ENCODE results near the gene C3orf80.

- TF ChIP-seq CTCF (IDR thresholded peaks at IDR 0.05; ENCODE audit: borderline replicate concordance, extremely low read depth, low read length, poor library complexity, severe bottlenecking) (no peak), EZH2 (IDR thresholded peaks at IDR 0.05; ENCODE audit: borderline replicate concordance, low read depth, low read length, severe bottlenecking) (no peak)
These were observed 41.7 kb upstream of the C3orf80 start for GRCh38 chr3:160183345-160184076.
